ENCODE data around the gene GRIP2. TPM values are rescaled to one million over a fixed set of nuclear protein-coding genes. Genes with fewer than 3 reads are reported as not detected.

GRIP2 gene
- total RNA-seq, 4 donors from 2014 or later: 0.80 to 12.4 (median 1.4) TPM; not detected in 1

GRCh38 chr3:14547693-14548092, 7.6 kb upstream of the GRIP2 start:
- no peak overlapping the region for H3K27ac ChIP-seq
- H3K27me3 ChIP-seq: no peaks in the 10 kb centered on the region
- H3K4me1 ChIP-seq: peaks cover 0 to 12% (median 0%) of the 10 kb centered on the region in 4 donors
- TF ChIP-seq CTCF (IDR thresholded peaks at IDR 0.05) (peak in 2 of 6 experiments; percentile 20 to 27), POLR2A (IDR thresholded peaks at IDR 0.05) (no peak)
- no peak overlapping the region for H3K4me3 ChIP-seq
- no peak for DNase-seq
- no peaks in the 10 kb centered on the region for H3K36me3 ChIP-seq
- H3K9me3 ChIP-seq: no peaks in the 10 kb centered on the region

- Histone ChIP-seq H3K9me3 (no peaks in the 10 kb centered on the region), H3K27me3 (no peaks in the 10 kb centered on the region), H3K27ac (no peak overlapping the region), H3K4me1 (peaks cover 0 to 12% (median 0%) of the 10 kb centered on the region in 4 donors), H3K4me3 (no peak overlapping the region), H3K36me3 (no peaks in the 10 kb centered on the region)
- DNase-seq: no peak
- no peak for TF ChIP-seq POLR2A (IDR thresholded peaks at IDR 0.05)
- no peak for TF ChIP-seq CTCF (IDR thresholded peaks at IDR 0.05)
These were observed 5.9 kb upstream of the GRIP2 start for GRCh38 chr3:14546041-14546440.

GRCh38 chr3:14545251-14545635, 5.1 kb upstream of the GRIP2 start:
- TF ChIP-seq POLR2A (IDR thresholded peaks at IDR 0.05): no peak
- no peak for TF ChIP-seq CTCF (IDR thresholded peaks at IDR 0.05)
- H3K27me3 ChIP-seq: no peaks in the 10 kb centered on the region
- H3K9me3 ChIP-seq: no peaks in the 10 kb centered on the region
- DNase-seq: no peak
- H3K4me1 ChIP-seq: peaks cover 0 to 12% (median 0%) of the 10 kb centered on the region in 4 donors
- H3K4me3 ChIP-seq: no peak overlapping the region
- no peaks in the 10 kb centered on the region for H3K36me3 ChIP-seq
- no peak overlapping the region for H3K27ac ChIP-seq

GRCh38 chr3:14544282-14545250, 4.4 kb upstream of the GRIP2 start:
- Histone ChIP-seq H3K27ac (no peak overlapping the region), H3K27me3 (no peaks in the 10 kb centered on the region), H3K4me3 (no peak overlapping the region), H3K4me1 (peaks cover 0 to 12% (median 0%) of the 10 kb centered on the region in 4 donors), H3K36me3 (no peaks in the 10 kb centered on the region), H3K9me3 (no peaks in the 10 kb centered on the region)
- TF ChIP-seq CTCF (IDR thresholded peaks at IDR 0.05) (no peak), POLR2A (IDR thresholded peaks at IDR 0.05) (no peak)
- no peak for DNase-seq

- Histone ChIP-seq H3K9me3 (no peaks in the 10 kb centered on the region), H3K4me1 (peaks cover 0 to 12% (median 0%) of the 10 kb centered on the region in 4 donors), H3K4me3 (no peak overlapping the region), H3K36me3 (no peaks in the 10 kb centered on the region), H3K27me3 (no peaks in the 10 kb centered on the region), H3K27ac (no peak overlapping the region)
- DNase-seq: no peak
- no peak for TF ChIP-seq CTCF (IDR thresholded peaks at IDR 0.05)
- TF ChIP-seq POLR2A (IDR thresholded peaks at IDR 0.05): no peak
These were observed 3.3 kb upstream of the GRIP2 start for GRCh38 chr3:14543446-14543845.
